Measurements from ENCODE around the gene AKT1. TPM values are rescaled to one million over a fixed set of nuclear protein-coding genes. Genes with fewer than 3 reads are reported as not detected.

AKT1 gene
- total RNA-seq, 3 donors from 2014 or later, result 122 to 176 (median 128) TPM

DNA sequence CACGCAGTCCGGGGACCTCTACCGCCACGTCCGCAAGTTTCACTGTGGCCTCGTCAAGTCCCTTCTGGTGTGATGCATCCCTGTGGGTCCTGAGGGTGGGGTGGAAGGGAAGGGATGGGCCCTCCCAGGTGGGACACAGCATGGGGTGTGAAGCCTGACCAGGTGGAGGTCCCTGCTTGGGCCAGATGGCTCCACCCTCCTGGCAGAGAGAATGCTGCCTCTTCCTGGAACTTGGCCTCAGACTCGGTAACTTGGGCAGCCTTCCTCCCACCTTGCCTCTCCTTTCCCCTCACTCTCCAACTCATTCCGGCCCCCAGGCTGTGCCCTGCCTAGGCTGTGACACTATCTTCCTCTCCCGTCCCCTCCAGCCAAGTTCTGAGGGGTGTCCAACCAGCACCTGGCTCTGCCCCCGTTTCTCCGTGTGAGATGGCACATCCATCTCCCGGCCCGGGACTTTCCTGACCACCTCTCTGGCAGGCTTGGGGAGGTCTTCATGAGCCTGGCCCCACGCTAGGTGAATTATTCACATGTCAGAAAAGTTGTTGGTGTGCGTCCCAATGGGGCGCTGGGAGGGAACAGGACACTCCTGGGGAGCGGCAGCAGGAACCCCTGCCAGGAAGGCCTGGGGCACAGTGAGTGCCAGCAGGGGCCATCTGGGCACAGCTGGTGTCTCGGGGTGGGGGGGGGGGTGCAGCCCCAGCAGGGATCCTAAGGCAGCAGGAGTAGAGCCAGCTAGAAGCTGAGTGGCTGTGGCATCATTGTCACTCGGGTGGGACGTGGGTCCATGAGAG is 7.0 kb upstream of the AKT1 start:
- Histone ChIP-seq H3K9me3 (no peaks in the 10 kb centered on the region), H3K4me1 (ENCODE audit: low read depth) (peaks cover 30% of the 10 kb centered on the region), H3K4me3 (no peak overlapping the region), H3K36me3 (ENCODE audit: low read depth) (no peaks in the 10 kb centered on the region)
- intact Hi-C loops (cut with DNase I, micrococcal nuclease), result no loop called here
- ATAC-seq (no peak), DNase-seq (no peak)
- TF ChIP-seq, protein P1, sequence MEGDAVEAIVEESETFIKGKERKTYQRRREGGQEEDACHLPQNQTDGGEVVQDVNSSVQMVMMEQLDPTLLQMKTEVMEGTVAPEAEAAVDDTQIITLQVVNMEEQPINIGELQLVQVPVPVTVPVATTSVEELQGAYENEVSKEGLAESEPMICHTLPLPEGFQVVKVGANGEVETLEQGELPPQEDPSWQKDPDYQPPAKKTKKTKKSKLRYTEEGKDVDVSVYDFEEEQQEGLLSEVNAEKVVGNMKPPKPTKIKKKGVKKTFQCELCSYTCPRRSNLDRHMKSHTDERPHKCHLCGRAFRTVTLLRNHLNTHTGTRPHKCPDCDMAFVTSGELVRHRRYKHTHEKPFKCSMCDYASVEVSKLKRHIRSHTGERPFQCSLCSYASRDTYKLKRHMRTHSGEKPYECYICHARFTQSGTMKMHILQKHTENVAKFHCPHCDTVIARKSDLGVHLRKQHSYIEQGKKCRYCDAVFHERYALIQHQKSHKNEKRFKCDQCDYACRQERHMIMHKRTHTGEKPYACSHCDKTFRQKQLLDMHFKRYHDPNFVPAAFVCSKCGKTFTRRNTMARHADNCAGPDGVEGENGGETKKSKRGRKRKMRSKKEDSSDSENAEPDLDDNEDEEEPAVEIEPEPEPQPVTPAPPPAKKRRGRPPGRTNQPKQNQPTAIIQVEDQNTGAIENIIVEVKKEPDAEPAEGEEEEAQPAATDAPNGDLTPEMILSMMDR (IDR thresholded peaks at IDR 0.05), result no peak

DNA sequence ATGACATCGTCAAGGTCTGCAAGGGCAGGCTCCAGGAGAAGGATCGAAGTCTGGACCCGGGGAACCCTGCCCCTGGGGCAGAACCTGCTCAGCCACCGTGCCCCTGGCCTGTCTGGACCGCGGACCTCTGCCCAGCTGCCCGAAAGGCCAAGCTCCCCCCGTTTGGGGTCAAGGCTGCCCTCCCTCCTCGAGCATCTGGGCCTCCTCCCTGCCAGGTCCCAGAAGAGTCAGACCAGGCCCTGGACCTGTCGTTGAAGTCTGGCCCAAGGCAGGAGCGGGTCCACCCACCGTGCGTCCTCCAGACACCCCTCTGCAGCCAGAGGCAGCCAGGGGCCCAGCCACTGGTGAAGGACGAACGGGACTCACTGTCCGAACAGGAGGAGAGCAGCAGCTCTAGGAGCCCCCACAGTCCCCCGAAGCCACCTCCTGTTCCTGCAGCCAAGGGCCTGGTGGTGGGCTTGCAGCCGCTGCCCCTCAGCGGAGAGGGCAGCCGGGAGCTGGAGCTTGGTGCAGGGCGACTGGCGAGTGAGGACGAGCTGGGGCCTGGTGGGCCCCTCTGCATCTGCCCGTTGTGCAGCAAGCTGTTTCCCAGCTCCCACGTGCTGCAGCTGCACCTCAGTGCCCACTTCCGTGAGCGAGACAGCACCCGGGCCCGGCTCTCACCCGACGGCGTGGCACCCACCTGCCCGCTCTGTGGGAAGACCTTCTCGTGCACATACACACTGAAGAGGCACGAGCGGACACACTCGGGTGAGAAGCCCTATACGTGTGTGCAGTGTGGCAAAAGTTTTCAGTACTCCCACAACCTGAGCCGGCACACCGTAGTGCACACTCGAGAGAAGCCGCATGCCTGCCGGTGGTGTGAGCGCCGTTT is 6.2 kb upstream of the AKT1 start:
- no peak for DNase-seq
- no peak for ATAC-seq
- intact Hi-C loops (cut with DNase I, micrococcal nuclease), result no loop called here
- Histone ChIP-seq H3K4me3 (peak overlapping the region; percentile 17), H3K9me3 (no peaks in the 10 kb centered on the region), H3K4me1 (ENCODE audit: low read depth) (peaks cover 36% of the 10 kb centered on the region), H3K36me3 (ENCODE audit: low read depth) (no peaks in the 10 kb centered on the region)
- TF ChIP-seq, protein P1 (IDR thresholded peaks at IDR 0.05), result no peak

DNA sequence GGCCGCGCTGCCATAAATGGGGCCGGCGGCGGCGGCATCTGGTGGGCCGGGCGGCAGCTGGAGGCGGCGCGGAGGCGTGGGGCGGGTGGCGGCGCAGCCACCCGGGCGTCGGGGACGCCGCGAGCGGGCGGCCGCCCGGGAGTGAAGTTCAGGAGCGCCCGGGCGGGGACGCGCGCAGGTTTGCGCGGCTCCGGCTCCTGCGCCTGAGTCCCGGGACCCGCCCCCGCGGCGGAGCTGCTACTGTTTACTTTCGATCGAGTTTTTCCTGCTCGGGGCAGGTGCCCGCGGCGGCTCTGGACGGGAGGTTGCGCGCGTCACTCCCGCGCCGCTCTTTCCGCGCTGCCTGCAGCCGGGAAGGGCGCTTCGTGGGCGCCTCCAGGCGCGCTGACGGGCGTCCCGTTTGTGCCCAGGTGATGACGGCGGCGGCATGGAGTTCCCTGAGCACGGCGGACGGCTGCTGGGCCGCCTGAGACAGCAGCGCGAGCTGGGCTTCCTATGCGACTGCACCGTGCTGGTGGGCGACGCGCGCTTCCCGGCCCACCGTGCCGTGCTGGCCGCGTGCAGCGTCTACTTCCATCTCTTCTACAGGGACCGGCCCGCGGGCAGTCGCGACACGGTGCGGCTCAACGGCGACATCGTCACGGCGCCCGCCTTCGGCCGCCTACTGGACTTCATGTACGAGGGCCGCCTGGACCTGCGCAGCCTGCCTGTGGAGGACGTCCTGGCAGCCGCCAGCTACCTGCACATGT is 5.4 kb upstream of the AKT1 start, which contains the start of gene ZBTB42:
Gene ZBTB42, plus strand, starts transcription at position 331 of the 749 bp plus-strand sequence. Its CDS starts 97 bp downstream, at position 428.
- intact Hi-C loops (cut with DNase I, micrococcal nuclease), result no loop called here
- peak; percentile 93 to 94 (median 93) for DNase-seq
- Histone ChIP-seq H3K36me3 (ENCODE audit: low read depth) (no peaks in the 10 kb centered on the region), H3K4me1 (ENCODE audit: low read depth) (peaks cover 41% of the 10 kb centered on the region), H3K4me3 (peak within 1 kb of the TSS; percentile 17), H3K9me3 (no peaks in the 10 kb centered on the region)
- TF ChIP-seq, protein P1 (IDR thresholded peaks at IDR 0.05), result no peak
- peak; percentile 80 for ATAC-seq

DNA sequence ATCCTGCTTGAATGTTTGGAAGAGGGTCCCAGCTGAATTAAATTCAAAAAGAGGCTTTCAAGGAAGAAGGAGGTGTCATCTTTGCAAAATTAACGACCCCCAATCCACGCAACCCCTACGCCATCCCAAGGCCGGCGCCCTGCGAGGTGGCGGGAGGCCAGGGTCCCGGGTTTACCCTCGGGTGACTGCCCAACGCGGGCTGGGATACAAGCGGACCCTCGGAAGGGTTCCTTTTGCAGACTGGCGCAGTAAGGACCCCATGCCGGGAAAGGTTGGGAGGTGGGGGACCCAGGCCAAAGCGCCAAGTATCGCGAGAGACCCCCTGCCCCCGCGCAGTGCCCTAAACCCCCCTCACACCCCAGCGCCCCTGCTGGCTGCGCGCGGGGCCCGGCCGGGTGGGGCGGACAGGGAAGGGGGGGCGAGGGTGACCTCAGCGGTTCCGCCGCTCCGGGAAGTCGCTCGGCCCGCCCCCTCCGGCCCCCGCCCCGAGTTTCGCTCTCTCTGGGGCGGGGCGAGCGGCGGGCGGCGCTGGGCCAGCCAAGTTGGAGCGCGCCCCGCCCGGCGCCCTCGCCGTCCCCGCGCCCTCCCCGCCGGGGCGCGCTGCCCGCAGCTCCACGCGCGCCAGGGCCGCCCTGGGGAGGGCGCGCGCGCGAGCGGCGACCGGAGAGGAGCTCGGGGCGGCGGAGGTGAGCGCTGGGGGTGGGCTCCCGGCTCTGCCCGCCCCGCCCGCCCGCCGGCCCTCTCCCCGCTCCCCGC is 4.6 kb upstream of the AKT1 start:
- Histone ChIP-seq H3K4me1 (ENCODE audit: low read depth) (peaks cover 42% of the 10 kb centered on the region), H3K4me3 (peak overlapping the region; percentile 17), H3K36me3 (ENCODE audit: low read depth) (no peaks in the 10 kb centered on the region), H3K9me3 (no peaks in the 10 kb centered on the region)
- intact Hi-C loops (cut with DNase I, micrococcal nuclease), result no loop called here
- ATAC-seq (peak; percentile 73), DNase-seq (peak; percentile 92 to 93 (median 92))
- TF ChIP-seq, protein P1 (IDR thresholded peaks at IDR 0.05), result no peak
